ENCODE results near the gene A4GALT.

Gene A4GALT

DNA sequence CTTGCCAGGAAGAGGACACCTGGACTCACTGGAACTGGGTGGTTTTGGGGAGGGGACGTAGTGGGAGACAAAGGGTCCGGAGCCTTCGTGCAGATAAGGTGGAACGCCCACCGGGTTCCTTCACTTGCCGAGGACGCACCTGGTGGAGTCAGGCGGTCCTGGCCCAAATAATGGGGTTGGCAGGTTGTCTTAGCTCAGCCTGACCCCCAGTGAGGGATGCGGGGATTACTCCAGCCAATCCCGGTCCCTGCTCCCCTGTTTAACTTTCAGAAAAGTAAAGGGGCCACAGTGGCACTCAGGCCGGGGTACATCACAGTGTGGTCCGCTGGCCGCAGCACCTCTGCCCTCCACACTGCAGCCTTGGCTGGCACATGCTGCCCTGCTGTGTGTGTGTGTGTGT lies 18.0 kb downstream of the A4GALT start:
- no peak for DNase-seq (ENCODE audit: low read depth, low spot score)

DNA sequence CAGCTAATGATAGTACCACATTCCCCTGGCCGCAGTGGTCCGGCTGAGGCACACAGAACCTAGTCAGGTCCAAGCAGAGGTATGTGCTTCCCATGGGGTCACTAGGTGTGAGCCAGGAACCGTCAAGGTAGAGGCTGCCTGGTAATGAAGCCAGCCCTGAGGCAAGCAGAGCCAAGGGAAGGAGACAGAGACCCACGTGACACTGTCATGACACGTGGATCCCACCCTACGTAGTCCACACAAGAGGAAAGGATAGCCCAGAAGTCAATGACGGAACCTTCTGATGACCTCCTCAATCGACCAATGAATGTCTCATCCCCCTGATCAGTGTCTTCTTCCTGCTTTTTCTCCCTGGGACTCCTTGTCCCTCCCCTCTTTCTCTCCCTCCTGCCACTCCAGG lies 19.0 kb downstream of the A4GALT start:
- no peak for DNase-seq (ENCODE audit: low read depth, low spot score)

DNA sequence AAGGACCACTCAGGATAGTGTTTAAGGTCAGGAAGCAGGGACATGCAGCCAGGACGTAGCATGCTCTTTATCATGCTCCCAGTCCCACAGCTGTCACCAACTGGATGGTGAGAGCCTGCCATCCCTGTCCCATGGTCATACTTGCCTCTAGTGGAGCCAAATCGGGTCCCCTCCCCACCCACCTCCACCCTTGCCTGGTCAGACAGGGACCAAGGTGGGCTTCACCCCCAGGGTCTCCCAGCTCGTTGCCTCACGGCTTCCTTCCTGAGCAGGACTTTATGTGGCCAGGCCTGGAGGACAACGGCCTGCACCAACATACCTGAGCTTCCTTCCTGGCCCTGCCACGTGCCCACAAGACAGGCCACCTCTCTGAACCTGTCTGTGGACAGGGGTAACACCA lies 19.8 kb downstream of the A4GALT start:
- no peak for DNase-seq (ENCODE audit: low read depth, low spot score)

- DNase-seq (ENCODE audit: low read depth, low spot score), result no peak
Observed at GRCh38 chr22:42700355-42700754, 20.3 kb downstream of the A4GALT start.

- no peak for DNase-seq (ENCODE audit: low read depth, low spot score)
Observed at GRCh38 chr22:42699976-42700352, 20.7 kb downstream of the A4GALT start.

- DNase-seq (ENCODE audit: low read depth, low spot score), result no peak
Observed at GRCh38 chr22:42699281-42699975, 21.2 kb downstream of the A4GALT start.

DNA sequence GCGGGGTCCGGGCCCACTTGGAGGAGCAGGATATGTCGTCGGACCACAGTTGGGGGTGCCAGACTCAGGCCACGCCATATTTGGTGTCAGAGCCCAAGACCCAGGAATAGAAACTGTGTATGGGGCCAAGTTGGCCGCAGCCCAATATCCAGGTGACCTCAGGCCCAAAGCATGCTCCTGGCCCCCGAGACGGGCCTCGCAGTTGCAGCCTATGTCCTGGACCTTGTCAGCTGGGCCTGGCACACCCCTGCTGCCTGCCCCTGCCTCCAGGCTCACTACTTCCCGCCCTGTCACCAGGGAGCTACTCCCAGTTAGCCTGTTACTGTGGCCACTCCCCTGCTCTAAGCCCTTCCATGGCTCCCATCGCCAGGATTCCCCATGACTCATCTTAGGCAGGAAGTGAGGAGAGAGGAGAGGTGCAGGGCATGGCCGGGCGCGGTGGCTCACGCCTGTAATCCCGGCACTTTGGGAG lies 23.1 kb downstream of the A4GALT start:
- DNase-seq (ENCODE audit: low read depth, low spot score), result peak; percentile 24

DNA sequence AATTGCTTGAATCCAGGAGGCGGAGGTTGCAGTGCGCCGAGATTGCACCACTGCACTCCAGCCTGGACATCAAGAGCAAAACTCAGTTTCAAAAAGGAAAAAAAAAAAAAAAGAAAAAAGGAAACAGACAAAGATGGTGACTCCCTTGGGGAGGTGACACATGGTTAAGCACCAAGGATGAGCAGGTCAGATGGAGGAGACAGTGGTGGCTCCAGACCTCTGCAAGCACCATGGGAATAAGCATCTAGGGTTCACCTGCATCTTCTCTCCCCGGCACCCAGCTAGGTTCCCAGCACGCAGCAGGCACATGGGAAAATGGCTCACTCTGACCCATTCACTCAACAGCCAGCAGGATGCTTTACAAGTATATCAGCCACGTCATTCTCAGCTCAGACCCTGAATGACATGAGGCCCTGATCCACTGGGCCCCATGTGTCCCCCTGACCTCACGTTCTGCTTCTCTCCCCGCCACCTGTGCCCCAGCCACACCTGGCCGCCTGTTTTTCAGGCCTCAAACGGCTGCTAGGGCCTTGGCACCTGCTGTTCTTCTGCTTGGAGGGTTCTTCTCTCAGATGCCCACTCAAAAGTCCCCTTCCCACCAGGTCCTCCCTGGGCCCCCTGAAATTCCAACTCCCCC lies 24.2 kb downstream of the A4GALT start:
- DNase-seq (ENCODE audit: low read depth, low spot score), result no peak

DNA sequence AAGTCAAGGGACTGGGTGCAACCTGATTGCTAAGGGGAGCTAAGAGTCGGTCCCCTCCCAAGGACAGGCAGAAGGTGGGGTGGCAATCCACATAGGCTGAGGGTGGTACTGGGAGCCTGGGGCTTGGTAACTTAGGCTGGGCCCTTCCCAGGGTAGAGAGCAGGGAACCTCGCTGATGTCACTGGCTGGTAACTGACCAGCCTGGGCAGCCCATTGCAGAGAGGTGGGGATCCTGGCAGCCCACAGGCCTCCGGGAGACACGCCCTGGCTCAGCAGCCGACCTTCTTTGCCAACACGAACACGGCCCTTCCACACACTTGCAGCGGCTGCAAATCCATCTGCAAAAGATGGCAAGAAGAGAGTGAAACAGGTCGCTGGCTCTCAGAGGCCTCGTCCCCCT lies 25.4 kb downstream of the A4GALT start:
- no peak for DNase-seq (ENCODE audit: low read depth, low spot score)

GRCh38 chr22:42693763-42694683 lies 26.6 kb downstream of the A4GALT start:
- DNase-seq (ENCODE audit: low read depth, low spot score), result no peak

DNA sequence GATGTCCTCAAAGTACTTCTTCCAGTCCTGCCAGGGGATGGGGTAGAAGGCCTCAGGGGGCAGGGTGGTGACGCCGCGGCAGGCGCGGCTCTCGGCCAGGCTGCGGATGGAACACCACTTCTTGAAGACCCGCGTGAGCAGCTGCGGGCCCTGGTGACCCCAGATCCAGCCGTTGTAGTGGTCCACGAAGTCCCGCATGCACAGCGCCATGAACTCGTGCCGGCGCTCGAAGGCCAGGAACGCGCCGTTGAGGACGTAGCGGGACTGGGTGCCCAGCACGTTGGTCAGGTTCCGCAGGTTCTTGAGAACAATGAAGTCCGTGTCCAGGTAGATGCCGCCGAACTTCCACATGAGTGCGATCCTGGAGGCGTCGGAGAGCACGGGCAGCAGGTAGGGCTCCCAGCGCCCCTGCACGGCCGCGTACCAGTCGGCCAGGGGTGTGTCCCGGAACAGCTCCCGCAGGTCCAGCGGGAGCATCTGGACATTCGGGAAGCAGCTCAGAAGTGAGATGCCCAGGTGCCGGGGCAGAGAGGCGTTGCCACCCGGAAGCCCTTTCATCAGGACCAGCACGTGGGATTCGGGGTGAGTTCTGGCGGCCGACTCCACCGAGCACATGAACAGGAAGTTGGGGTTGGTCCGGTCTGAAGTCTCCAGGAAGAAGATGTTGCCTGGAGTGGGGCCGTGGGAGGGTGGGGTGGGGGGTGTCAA lies 27.5 kb downstream of the A4GALT start:
- no peak for DNase-seq (ENCODE audit: low read depth, low spot score)

- no peak for DNase-seq (ENCODE audit: low read depth, low spot score)
Observed at GRCh38 chr22:42692239-42693054, 28.2 kb downstream of the A4GALT start.

DNA sequence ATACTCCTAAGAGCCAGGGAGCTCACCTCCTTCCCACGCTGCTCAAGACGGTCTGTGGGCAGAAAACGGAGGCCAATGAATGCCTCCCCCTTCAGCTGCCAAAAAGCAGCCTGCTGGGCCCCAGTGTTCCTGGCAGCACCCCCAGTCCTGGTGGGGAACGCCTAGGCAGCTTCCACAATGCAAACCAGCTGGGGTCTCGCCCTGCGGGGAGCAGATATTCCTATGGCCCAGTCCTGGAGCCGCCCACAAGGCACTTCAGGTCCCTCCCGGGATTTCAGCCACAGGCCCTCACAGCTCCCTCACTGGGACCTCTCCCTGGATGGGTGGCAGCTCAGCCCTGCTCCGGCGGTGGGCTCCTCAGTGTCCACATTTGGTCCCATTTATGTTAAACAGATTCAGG lies 29.2 kb downstream of the A4GALT start:
- DNase-seq (ENCODE audit: low read depth, low spot score), result no peak

- peak; percentile 78 for DNase-seq (ENCODE audit: low read depth, low spot score)
Observed at GRCh38 chr22:42688241-42689211, 32.1 kb downstream of the A4GALT start.

GRCh38 chr22:42686756-42687491 lies 33.7 kb downstream of the A4GALT start:
- DNase-seq (ENCODE audit: low read depth, low spot score), result no peak

GRCh38 chr22:42685941-42686653 lies 34.6 kb downstream of the A4GALT start:
- DNase-seq (ENCODE audit: low read depth, low spot score), result no peak

DNA sequence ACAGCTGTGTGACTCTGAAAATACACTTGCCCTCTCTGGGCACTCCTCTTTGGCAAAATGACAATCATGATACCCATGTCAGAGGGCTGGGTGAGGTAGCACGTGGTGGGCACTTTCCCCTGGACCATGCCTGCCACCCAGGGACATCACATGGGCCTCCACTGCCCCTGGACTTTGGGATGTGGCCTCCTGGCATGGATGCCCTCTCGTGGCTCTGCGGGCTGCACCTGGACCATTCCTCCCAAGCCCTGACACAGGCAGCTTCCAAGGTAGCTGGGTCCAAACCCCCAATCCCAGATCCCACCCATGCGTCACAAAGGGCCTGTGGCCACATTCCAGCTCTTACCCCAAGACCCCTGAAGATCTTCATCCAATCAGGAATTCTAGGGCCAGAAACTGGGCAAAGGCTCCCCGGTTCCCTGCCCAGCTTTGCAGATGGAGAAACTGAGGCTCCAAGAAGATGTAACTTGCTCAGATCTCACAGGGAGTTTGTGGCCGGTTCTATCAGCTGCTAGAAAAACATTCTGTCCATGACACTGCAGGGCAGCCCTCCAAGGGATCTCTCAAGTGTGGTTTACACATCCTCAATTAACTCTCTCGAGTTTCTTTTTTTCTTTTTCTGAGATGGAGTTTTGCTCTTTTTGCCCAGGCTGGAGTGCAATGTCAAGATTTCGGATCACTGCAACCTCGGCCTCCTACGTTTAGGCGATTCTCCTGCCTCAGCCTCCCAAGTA lies 36.0 kb downstream of the A4GALT start:
- DNase-seq (ENCODE audit: low read depth, low spot score), result no peak

All from smooth muscle cell of the brain vasculature (primary cell).